ENCODE data around the gene LMX1A. TPM values are rescaled to one million over a fixed set of nuclear protein-coding genes. Genes with fewer than 3 reads are reported as not detected.
A peak's percentile ranks its signal among the peaks of the same experiment; 100 is the strongest.

Gene LMX1A
- total RNA-seq, 1 donor: not detected

GRCh38 chr1:165281207-165281901 is 75.2 kb downstream of the LMX1A start:
- DNase-seq (ENCODE audit: low read depth in 2 of 3, low spot score in 2 of 3): no peak

GRCh38 chr1:165279882-165280281 is 76.6 kb downstream of the LMX1A start:
- DNase-seq (ENCODE audit: low read depth in 2 of 3, low spot score in 2 of 3): no peak

GRCh38 chr1:165276314-165276713 is 80.2 kb downstream of the LMX1A start:
- DNase-seq (ENCODE audit: low read depth in 2 of 3, low spot score in 2 of 3): no peak

GRCh38 chr1:165265196-165265838 is 91.2 kb downstream of the LMX1A start:
- DNase-seq (ENCODE audit: low read depth in 2 of 3, low spot score in 2 of 3): no peak

GRCh38 chr1:165259706-165260428 is 96.6 kb downstream of the LMX1A start:
- DNase-seq (ENCODE audit: low read depth in 2 of 3, low spot score in 2 of 3): no peak

- no peak for DNase-seq (ENCODE audit: low read depth in 2 of 3, low spot score in 2 of 3)
These were observed 97.3 kb downstream of the LMX1A start for GRCh38 chr1:165259236-165259635.

GRCh38 chr1:165257969-165258459 is 98.5 kb downstream of the LMX1A start:
- peak in 2 of 3 donors; percentile 29 to 54 for DNase-seq (ENCODE audit: low read depth in 2 of 3, low spot score in 2 of 3)

GRCh38 chr1:165254896-165255625 is 101.5 kb downstream of the LMX1A start:
- DNase-seq (ENCODE audit: low read depth in 2 of 3, low spot score in 2 of 3): no peak

- no peak for DNase-seq (ENCODE audit: low read depth in 2 of 3, low spot score in 2 of 3)
These were observed 102.1 kb downstream of the LMX1A start for GRCh38 chr1:165254376-165254775.

- DNase-seq (ENCODE audit: low read depth in 2 of 3, low spot score in 2 of 3): no peak
These were observed 102.7 kb downstream of the LMX1A start for GRCh38 chr1:165253818-165254254.

- DNase-seq (ENCODE audit: low read depth in 2 of 3, low spot score in 2 of 3): no peak
These were observed 107.4 kb downstream of the LMX1A start for GRCh38 chr1:165248969-165249571.

GRCh38 chr1:165241952-165242351 is 114.6 kb downstream of the LMX1A start:
- no peak for DNase-seq (ENCODE audit: low read depth in 2 of 3, low spot score in 2 of 3)

GRCh38 chr1:165241321-165241720 is 115.2 kb downstream of the LMX1A start:
- no peak for DNase-seq (ENCODE audit: low read depth in 2 of 3, low spot score in 2 of 3)

GRCh38 chr1:165240492-165240891 is 116.0 kb downstream of the LMX1A start:
- no peak for DNase-seq (ENCODE audit: low read depth in 2 of 3, low spot score in 2 of 3)

- no peak for DNase-seq (ENCODE audit: low read depth in 2 of 3, low spot score in 2 of 3)
These were observed 116.6 kb downstream of the LMX1A start for GRCh38 chr1:165239873-165240272.

GRCh38 chr1:165235777-165236291 is 120.7 kb downstream of the LMX1A start:
- DNase-seq (ENCODE audit: low read depth in 2 of 3, low spot score in 2 of 3): peak in 1 of 3 donors; percentile 13

GRCh38 chr1:165235155-165235776 is 121.2 kb downstream of the LMX1A start:
- peak in 1 of 3 donors; percentile 12 for DNase-seq (ENCODE audit: low read depth in 2 of 3, low spot score in 2 of 3)

GRCh38 chr1:165234149-165234548 is 122.4 kb downstream of the LMX1A start:
- DNase-seq (ENCODE audit: low read depth in 2 of 3, low spot score in 2 of 3): no peak

- peak in 1 of 3 donors; percentile 2 for DNase-seq (ENCODE audit: low read depth in 2 of 3, low spot score in 2 of 3)
These were observed 127.8 kb downstream of the LMX1A start for GRCh38 chr1:165228676-165229075.
